HG02852 (cell line): ENCODE results near the gene PYDC1.
"Not testable (repeated sequence)": the region's sequence is repeated elsewhere in the genome, so short reads cannot be mapped to it uniquely, and the experiment has no call there.

Experiments used
- ATAC-seq: cut with Tn5 transposase; IDR thresholded peaks from one replicate; pipeline ENCODE4 v1.9.1; 2021; ENCODE audit warnings: mild to moderate bottlenecking, moderate library complexity; ENCODE audit not compliant: unreplicated experiment

PYDC1 gene

DNA sequence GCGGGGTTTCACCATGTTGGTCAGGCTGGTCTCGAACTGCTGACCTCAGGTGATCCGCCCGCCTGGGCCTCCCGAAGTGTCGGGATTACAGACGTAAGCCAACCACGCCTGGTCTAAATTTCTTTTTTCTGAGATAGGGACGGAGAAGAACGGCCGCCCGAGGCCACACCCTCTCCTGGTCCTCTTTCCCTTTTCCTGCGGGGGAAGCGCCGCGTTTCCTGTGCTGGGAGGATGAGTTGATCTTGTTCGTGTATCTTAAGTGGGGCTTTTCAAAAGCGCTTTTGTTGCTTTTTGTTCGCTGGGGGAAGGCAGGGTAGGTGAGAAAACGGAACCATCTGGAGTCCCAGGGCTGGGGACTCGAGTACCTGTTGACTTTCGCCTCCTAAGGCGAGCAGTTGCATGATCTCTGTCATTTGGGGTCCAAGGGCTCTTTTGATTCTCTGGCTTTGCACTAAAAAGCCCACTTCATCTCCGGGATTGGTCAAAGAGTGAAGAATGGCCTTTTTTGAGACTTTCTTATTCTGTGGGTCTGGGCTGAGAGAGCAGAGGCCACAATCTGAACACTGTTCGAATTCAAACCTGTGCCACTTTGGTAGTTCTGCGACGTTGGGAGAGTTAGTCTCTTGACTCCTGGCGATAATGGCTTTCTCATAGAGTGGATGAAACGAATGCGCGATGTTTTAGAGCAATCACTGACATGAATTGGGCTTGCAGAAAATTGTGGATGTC lies 35.7 kb downstream of the PYDC1 start:
- ATAC-seq: no peak

DNA sequence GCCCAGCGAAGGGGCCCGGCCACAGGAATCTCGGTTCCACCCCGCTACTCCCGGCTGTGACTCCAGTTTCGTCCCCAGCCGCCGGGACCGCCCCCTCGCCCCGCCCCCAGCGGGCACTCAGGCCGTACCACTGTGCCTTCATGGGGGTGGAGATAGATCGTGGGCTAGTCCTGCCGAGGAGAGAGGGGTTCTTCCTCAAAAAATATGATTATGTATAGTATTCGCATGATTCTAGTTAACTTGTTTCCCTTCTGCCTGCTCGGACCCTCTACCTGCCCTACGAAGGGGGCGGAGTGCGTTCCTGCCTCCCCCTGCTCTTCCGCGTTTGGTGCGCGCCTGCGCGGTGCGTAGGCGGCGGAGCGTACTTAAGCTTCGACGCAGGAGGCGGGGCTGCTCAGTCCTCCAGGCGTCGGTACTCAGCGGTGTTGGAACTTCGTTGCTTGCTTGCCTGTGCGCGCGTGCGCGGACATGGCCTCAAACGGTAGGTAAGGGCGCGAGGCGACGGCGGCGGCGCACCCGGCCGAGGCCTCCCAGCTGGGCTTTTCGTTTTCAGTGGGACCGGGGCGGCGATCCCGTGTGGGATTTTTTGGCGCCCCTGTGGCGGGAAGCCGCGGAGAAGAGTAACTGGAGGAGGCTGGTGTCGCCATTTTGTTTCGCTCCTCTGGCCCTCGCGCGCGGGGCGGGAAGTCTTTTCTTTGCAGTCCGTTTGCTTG lies 37.0 kb downstream of the PYDC1 start, which contains the start of gene FUS:
Gene FUS, plus strand, starts transcription at position 393 of the 713 bp plus-strand sequence. Its CDS starts 76 bp downstream, at position 469.
- peak; percentile 57 for ATAC-seq

DNA sequence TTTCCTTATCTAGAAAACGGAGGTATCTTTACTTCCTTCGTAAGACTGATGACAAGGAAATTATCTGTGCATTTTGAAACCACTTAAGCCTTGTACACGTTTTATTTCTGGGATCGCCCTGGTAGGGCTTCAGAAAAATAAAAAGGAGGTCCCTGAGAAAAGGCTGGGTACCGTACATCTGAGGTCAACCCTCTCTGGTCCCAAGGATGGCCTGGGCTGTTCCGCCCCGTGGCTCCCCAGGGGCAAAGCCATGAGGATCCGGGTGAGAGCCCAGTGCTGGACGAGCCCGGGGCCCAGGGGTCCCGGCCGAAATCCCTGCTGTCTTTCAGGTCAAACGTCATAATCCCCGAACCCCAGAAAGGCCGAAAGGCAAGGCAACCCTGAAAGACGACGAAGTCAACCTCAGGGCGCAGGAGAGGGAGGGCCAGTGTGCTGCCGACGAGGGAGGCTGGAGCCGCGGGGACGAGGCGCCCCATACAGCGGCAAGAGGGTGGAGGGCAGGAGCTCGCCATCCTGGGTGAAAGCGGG lies 37.7 kb downstream of the PYDC1 start:
- ATAC-seq: no peak

DNA sequence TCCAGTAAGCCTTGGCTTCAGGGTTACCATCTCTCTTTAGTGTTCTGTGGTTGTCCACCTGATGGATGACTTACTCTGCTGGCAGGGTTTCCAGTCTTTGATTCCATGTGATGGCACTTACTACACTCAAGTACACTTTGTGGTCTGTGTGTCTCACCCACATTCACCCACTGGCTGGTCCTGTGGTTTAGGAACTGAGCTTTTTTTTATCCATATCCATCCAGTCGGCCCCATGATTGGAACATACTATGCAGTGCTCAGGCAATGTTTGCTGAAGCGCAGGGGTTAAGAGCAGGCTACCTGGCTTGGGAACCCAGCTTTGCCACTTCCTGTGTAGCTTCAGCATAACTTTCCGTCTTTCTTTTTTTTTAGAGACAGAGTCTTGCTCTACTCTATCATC lies 39.8 kb downstream of the PYDC1 start:
- ATAC-seq: no peak

DNA sequence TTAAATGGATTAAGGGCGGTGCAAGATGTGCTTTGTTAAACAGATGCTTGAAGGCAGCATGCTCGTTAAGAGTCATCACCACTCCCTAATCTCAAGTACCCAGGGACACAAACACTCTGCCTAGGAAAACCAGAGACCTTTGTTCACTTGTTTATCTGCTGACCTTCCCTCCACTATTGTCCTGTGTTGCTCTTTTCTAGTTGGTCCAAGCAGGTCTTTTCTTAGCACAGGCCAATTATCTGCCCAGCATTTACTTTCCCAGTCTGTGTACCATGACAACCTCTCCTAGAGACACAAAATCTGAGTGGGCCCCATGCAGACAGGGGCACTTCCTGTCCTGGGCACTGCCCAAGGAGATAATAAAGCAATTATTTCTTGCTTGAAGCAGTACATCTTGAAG lies 46.9 kb downstream of the PYDC1 start:
- ATAC-seq: not testable (repeated sequence)

DNA sequence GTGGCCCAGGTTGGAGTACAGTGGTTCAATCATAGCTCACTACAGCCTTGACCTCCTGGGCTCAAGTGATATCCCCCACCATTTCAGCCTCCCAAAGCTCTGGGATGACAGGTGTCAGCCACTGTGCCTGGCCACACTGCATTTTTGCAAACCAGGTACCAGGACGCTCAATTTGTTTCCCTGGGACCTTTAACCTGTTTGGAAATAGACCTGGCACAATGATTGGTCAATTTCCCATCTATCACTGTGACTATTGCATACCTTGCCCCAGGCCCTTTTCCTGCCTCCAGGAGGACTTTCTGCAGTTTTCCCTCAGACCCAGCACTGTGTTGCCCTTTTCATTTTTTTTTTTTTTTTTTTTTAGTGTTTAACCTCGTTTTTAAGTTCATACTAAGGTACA lies 48.1 kb downstream of the PYDC1 start:
- ATAC-seq: no peak

DNA sequence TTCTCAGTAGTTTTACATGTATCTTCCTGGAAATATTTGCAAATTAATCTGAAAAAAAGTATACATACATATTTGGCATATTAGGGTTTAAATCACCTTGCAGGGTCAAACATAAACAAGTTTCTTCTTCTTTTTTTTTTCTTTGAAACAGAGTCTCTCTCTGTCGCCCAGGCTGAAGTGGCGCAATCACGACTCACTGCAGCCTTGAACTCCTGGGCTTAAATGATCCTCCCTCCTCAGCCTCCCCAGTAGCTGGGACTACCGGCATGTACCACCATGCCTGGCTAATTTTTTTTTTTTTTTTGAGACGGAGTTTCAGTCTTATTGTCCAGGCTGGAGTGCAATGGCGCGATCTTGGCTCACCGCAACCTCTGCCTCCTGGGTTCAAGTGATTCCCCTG lies 49.6 kb downstream of the PYDC1 start:
- no peak for ATAC-seq
